Stomach smooth muscle (tissue), 2 donors: ENCODE results near the gene PMIS2.

Experiments used
- H3K27ac ChIP-seq: one replicate; pipeline ENCODE4 v1.7.0; 2013; ENCODE audit warnings: mild to moderate bottlenecking, low read length, inconsistent platforms
- H3K27me3 ChIP-seq, 2 donors: one replicate each; pipeline ENCODE4 v1.7.0; 2013; ENCODE audit warnings: low read length in 2 of 2; ENCODE audit not compliant: insufficient read depth in 2 of 2, control insufficient read depth in 1 of 2
- H3K36me3 ChIP-seq, 2 donors: one replicate each; pipeline ENCODE4 v1.7.0; 2013; ENCODE audit warnings: low read length in 2 of 2; ENCODE audit not compliant: control insufficient read depth in 2 of 2, insufficient read depth in 2 of 2
- H3K4me1 ChIP-seq: one replicate; pipeline ENCODE4 v1.7.0; 2013; ENCODE audit warnings: low read length; ENCODE audit not compliant: control insufficient read depth, insufficient read depth
- H3K4me3 ChIP-seq, 2 donors: one replicate each; pipeline ENCODE4 v1.7.0; 2013; ENCODE audit warnings: low read length in 2 of 2
- H3K9ac ChIP-seq, 2 donors: one replicate each; pipeline ENCODE4 v1.7.0; 2013; ENCODE audit warnings: low read length in 2 of 2, mild to moderate bottlenecking in 1 of 2
- H3K9me3 ChIP-seq, 2 donors: one replicate each; pipeline ENCODE4 v1.7.0; 2013; ENCODE audit warnings: low read length in 2 of 2; ENCODE audit not compliant: control insufficient read depth in 2 of 2
- donor health status: healthy.
- donor health status: Pancreatic carcinoma.

Gene PMIS2

DNA sequence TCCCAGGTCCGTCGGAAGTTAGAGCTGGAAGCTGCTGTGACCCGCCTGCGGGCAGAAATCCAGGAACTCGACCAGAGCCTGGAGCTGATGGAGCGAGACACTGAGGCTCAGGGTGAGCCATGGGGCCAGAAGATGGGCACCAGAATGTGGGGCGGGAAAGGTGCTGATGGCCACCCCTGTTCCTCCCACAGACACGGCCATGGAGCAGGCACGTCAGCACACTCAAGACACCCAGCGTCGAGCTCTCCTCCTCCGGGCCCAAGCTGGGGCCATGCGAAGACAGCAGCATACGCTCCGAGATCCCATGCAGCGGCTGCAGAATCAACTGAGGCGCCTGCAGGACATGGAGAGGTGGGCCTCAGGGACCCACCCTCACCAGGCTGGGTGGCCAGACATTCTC, 29.1 kb downstream of the PMIS2 start:
- Histone ChIP-seq H3K9me3 (no peaks in the 10 kb centered on the region), H3K27ac (no peak overlapping the region), H3K36me3 (peaks cover 0 to 10% of the 10 kb centered on the region in 2 donors), H3K9ac (no peak overlapping the region), H3K4me1 (peaks cover 9% of the 10 kb centered on the region), H3K4me3 (no peak overlapping the region), H3K27me3 (no peaks in the 10 kb centered on the region)

DNA sequence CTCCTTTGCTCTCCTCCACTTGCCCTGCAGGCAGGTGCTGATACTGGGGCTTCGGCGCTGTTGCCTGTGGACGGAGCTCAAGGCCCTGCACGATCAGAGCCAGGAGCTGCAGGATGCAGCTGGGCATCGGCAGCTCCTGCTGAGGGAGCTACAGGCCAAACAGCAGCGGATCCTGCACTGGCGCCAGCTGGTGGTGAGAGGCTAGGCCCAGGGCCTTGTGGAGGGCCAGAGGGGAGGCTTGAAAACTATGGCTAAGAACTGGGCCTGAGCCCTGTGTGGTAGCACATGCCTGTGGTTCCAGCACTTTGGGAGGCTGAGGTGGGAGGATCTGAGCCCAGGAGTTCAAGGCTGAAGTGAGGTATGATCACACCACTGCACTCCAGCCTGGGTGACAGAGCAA, 32.9 kb downstream of the PMIS2 start:
- H3K4me1 ChIP-seq: no peaks in the 10 kb centered on the region
- H3K27ac ChIP-seq: no peak overlapping the region
- no peaks in the 10 kb centered on the region for H3K9me3 ChIP-seq
- H3K9ac ChIP-seq: no peak overlapping the region
- no peaks in the 10 kb centered on the region for H3K27me3 ChIP-seq
- H3K36me3 ChIP-seq: peaks cover 0 to 12% of the 10 kb centered on the region in 2 donors
- H3K4me3 ChIP-seq: no peak overlapping the region

DNA sequence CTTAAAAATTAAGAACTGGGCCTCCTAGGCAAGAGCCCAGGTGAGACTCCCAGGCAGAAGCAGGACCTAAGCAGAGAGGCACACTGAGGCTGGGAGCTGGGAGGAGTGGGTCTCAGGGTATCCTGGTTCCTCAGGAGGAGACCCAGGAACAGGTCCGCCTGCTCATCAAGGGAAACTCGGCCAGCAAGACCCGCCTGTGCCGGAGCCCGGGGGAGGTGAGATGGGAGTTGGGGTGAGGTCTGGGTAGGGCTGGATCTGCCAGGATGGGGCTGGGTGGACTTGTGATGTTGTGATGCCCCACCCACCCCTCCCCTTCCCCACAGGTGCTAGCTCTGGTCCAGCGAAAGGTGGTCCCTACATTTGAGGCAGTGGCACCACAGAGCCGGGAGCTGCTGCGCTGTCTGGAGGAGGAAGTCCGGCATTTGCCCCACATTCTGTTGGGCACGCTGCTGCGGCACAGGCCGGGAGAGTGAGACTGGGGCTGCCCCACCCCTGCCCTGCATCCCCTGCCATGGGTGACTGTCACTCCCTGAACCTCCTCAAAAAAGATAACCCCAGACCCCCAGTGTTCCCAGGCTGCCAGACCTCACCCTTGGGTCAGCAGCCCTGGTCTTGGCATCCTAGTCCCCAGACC, 33.4 kb downstream of the PMIS2 start:
- H3K9me3 ChIP-seq: no peaks in the 10 kb centered on the region
- no peak overlapping the region for H3K27ac ChIP-seq
- no peak overlapping the region for H3K4me3 ChIP-seq
- H3K4me1 ChIP-seq: no peaks in the 10 kb centered on the region
- H3K36me3 ChIP-seq: peaks cover 0 to 12% of the 10 kb centered on the region in 2 donors
- no peak overlapping the region for H3K9ac ChIP-seq
- H3K27me3 ChIP-seq: no peaks in the 10 kb centered on the region

DNA sequence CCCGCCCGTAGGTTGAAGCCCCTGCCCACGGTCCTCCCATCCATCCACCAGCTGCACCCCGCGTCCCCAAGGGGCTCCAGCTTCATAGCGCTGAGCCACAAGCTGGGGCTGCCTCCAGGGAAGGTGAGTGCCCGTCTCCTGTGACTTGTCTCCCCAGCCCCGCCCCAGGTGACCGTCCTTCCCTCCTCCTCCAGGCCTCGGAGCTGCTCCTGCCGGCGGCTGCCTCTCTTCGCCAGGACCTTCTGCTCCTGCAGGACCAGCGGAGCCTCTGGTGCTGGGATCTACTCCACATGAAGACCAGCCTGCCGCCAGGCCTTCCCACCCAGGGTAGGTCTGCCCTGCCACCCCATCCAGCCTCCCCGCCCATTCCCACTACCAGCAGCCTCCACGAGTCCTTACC, 34.0 kb downstream of the PMIS2 start:
- Histone ChIP-seq H3K36me3 (peaks cover 0 to 12% of the 10 kb centered on the region in 2 donors), H3K4me3 (no peak overlapping the region), H3K9ac (no peak overlapping the region), H3K9me3 (no peaks in the 10 kb centered on the region), H3K27ac (no peak overlapping the region), H3K27me3 (no peaks in the 10 kb centered on the region), H3K4me1 (no peaks in the 10 kb centered on the region)

DNA sequence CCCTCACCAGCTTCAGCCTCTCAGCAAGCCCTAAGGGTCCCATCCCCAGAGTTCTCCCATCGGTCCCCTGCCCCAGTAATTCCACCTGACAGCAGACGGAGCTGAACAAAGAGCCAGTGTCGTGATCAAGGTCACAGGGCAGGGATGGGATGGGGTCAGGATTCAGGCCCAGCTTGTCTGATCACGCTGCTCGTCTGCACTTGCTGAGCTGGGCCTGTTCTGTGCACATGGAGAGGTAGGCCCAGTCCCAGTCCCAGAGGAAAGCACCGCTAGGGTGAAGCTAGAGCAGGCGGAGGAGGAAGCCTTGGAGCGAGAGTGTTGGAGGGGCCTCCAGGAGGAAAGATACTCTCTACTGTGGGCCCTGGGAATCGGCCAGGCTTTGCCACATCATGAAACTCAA, 35.7 kb downstream of the PMIS2 start:
- Histone ChIP-seq H3K27ac (no peak overlapping the region), H3K36me3 (peaks cover 0 to 4% of the 10 kb centered on the region in 2 donors), H3K9me3 (no peaks in the 10 kb centered on the region), H3K4me1 (no peaks in the 10 kb centered on the region), H3K4me3 (no peak overlapping the region), H3K27me3 (no peaks in the 10 kb centered on the region), H3K9ac (no peak overlapping the region)

DNA sequence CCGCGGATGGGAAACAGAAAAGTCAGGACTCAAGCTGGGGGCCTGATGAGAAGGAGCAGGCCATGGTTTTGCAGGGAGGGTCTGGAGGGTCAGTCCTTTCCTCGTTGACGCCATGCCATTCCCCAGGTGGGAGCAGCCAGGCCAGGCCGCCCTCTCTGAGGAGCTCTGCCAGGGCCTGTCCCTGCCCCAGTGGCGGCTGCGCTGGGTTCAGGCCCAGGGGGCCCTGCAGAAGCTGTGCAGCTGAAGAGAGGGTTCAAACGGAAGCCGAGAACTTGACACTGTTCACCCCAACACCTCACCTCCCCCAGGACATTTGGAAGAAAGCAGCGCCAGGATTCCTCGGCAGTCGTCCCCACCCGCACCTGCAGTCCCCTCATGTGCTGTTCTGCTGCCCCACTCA, 36.8 kb downstream of the PMIS2 start:
- H3K9me3 ChIP-seq: no peaks in the 10 kb centered on the region
- H3K27ac ChIP-seq: no peak overlapping the region
- H3K36me3 ChIP-seq: peaks cover 0 to 2% of the 10 kb centered on the region in 2 donors
- no peaks in the 10 kb centered on the region for H3K4me1 ChIP-seq
- H3K4me3 ChIP-seq: no peak overlapping the region
- no peak overlapping the region for H3K9ac ChIP-seq
- no peaks in the 10 kb centered on the region for H3K27me3 ChIP-seq

DNA sequence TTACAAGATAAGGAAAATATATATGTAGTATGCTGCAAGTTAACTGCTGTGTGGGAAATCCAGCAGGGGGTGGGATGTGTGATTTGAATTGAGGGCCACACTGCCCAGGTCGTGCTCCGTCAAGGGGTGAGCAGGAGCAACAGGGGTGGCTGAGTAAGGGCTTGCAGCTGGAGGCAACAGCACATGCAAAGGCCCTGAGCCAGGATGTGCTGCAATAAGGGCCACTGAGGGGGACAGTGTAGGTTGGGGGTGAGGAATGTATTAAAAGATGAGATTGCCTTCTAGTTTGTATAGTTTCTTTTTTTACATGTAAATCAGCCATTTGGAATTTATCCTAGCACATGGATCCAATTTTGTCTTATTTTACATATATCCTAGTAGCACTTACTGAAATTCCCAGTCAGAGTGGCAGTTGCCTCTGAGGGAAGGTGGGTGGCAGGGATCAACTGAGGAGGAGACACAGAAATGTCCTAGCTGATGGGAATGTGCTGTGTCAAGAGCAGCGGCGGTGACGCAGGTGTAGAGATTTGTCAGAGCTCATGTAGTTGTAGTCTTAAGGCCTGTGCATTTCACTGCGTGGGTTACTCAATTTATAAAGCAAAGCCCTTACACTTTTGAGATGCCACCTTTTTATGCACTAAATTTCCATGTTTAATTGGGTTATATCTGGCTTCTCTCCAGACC, 37.5 kb downstream of the PMIS2 start:
- H3K9ac ChIP-seq: no peak overlapping the region
- peaks cover 6% of the 10 kb centered on the region for H3K4me1 ChIP-seq
- H3K9me3 ChIP-seq: no peaks in the 10 kb centered on the region
- no peak overlapping the region for H3K27ac ChIP-seq
- peaks cover 0 to 2% of the 10 kb centered on the region in 2 donors for H3K36me3 ChIP-seq
- H3K27me3 ChIP-seq: no peaks in the 10 kb centered on the region
- H3K4me3 ChIP-seq: no peak overlapping the region

DNA sequence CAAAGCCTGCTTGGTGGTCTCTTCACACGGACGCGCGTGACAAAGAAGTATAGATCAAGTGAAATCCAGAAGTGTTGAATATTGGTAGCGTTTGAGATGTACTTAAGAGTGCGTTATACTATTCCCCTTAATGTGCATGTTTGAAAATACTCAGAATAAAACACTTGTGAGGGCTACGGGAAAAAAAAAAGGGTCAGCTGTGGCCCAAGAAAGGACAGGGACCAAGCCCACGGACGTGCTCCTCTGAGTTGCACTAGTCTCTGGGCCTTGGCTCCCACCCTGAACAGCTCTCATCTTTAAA, 42.2 kb downstream of the PMIS2 start:
- Histone ChIP-seq H3K27me3 (no peaks in the 10 kb centered on the region), H3K36me3 (peaks cover 25 to 26% of the 10 kb centered on the region in 2 donors), H3K4me3 (peak overlapping the region; percentile 82 to 94), H3K4me1 (peaks cover 17% of the 10 kb centered on the region), H3K9me3 (no peaks in the 10 kb centered on the region), H3K9ac (peak overlapping the region; percentile 87 to 95), H3K27ac (peak overlapping the region; percentile 94)

DNA sequence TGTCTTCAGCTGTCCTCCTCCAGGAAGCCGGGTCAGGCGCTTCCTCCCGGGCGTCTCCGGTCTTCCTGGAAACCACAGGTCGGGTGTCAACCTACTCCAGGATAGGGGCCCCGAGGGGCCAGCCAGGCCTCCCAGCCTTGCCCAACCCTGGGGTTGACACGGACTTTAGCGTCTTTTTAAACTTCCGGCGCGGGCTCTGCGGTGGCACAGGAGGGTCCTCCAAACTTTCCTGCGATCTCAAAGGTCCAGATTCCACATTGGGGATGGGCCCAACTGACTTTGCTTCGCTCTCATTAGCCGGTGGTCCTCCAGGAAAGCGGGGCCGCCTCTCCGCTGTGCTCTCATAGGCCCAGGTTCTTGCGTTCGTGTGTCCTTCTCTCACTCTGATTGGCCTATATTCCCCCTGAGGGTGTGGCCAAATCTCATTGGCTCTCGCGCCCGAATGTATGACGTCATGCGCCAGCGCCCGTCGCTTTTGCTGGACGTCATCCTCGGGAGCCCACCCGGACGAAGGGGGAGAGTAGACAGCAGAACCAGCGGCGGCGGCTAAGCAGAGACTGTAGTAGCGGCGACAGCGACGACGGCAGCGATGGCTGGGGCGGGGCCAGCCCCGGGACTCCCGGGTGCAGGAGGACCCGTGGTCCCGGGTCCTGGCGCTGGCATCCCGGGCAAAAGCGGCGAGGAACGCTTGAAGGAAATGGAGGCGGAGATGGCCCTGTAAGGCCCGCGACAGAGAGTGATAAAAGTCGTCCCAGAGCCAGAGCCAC, 42.8 kb downstream of the PMIS2 start, which contains the start of gene RBM42:
Gene RBM42, plus strand, starts transcription at position 472 of the 767 bp plus-strand sequence. Its CDS starts 118 bp downstream, at position 590.
- Histone ChIP-seq H3K9ac (peak within 1 kb of the TSS; percentile 87 to 95), H3K36me3 (peaks cover 27 to 29% of the 10 kb centered on the region in 2 donors), H3K27me3 (no peaks in the 10 kb centered on the region), H3K27ac (peak within 1 kb of the TSS; percentile 94), H3K9me3 (no peaks in the 10 kb centered on the region), H3K4me1 (peaks cover 17% of the 10 kb centered on the region), H3K4me3 (peak within 1 kb of the TSS; percentile 82 to 94)

DNA sequence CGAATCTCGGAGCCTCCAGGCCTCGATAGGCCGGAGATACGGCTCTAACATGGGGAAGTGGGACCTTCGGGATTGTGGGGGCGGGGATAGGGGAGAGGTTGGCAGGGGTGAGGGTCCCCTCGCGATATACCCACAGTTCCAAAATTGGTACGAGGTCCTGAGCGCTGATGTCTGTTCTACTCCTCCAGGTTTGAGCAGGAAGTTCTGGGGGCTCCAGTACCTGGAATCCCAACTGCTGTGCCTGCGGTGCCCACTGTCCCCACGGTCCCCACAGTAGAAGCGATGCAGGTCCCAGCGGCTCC, 43.3 kb downstream of the PMIS2 start:
- Histone ChIP-seq H3K27me3 (no peaks in the 10 kb centered on the region), H3K9ac (peak overlapping the region; percentile 87 to 95), H3K36me3 (peaks cover 32 to 34% of the 10 kb centered on the region in 2 donors), H3K4me1 (peaks cover 17% of the 10 kb centered on the region), H3K27ac (peak overlapping the region; percentile 94), H3K4me3 (peak overlapping the region; percentile 82 to 94), H3K9me3 (no peaks in the 10 kb centered on the region)
